Nucleus accumbens (tissue), 56 donors: ENCODE data around the gene CORO1C.
A peak's percentile ranks its signal among the peaks of the same experiment; 100 is the strongest.
"Not testable (repeated sequence)": the region's sequence is repeated elsewhere in the genome, so short reads cannot be mapped to it uniquely, and the experiment has no call there.

ENCODE experiments used
- DNase-seq, 56 donors: peaks; one replicate each; lab custom pipeline; 2025; lab: John Stamatoyannopoulos, UW

The CORO1C gene

GRCh38 chr12:108681317-108681716 is 50.0 kb downstream of the CORO1C start:
- DNase-seq, result no peak

DNA sequence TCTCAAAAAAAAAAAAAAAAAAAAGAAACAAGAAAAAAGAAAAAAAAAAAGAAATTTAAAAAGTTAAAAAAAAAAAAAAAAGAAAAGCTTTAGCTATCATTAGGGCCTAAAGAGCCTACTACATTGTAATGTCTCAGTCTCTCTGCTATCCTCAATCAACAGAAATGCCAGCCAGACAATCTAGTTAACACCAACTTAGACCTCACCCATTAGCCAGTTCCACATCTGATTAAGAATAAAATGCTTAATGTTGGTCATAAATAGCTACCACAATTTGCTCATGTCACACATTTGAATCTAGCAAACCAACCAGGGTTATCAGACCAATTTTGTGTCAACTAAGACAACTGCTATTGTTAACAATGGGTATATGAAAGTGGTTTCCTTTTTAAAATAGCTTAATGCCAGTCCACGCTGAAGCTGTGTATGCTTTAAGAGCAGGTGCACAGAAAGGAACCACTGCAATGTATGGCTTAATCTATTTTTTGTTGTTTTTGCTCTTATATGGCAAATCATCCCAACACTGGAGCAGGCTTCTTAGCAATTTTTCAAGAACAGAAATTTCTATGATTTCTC is 52.1 kb downstream of the CORO1C start:
- no peak for DNase-seq

GRCh38 chr12:108678104-108678730 is 53.1 kb downstream of the CORO1C start:
- DNase-seq, result no peak

DNA sequence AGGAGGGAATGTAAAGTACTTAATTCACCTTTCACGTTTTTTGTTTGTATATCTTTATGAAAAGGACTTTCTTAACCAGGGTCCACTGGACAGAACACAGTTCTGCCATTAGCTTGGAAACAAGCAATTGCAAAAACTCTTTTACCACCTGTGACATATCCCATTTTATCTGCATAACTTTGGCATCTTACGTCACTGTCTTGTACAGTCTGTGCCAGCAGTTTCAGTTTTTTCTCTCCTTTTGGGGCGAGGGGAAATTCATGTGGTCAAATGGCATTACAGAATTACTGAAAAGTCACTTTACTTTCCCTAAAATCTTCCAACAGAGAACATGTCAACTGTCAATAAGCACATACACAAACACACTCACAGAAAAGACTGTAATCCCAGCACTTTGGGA is 53.9 kb downstream of the CORO1C start:
- DNase-seq, result no peak

DNA sequence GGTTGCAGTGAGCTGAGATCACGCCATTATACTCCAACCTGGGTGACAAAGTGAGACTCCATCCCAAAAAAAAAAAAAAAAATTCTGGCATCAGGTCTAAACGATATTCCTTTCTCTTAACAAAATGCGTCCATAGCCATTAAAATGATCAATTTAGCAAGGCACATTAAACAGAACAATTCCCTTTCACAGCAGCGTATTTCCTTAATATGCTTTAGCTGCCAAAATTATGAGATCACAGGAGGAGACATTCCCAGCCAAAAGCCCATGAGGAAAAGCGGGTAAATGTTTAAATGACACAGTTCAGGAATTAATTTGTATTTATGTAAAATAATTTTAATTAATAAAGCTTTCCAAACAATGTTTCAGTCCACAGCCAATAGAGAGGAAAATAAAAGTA is 54.6 kb downstream of the CORO1C start:
- DNase-seq, result no peak

DNA sequence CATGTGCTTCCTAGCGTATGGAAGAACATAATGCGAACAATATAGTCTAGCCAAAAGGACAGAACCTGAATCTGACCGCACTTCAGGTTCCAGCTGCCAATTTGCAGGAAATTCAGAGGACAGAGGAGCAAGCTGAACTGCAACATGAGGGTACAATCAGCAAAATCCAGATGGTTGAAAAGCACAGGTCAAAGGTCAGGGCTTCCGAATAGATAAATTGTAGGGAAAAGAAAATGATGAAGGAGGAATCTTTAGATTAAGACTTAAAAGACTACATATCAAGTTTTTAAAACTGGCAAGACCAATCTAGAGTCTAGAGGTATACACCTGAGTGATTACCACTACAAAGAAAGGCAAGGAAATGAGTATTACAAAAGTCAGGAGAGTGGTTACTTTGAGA is 55.5 kb downstream of the CORO1C start:
- DNase-seq, result no peak

- no peak for DNase-seq
These were observed 59.3 kb downstream of the CORO1C start for GRCh38 chr12:108672054-108672453.

- DNase-seq, result no peak
These were observed 60.2 kb downstream of the CORO1C start for GRCh38 chr12:108671110-108671509.

- DNase-seq, result no peak
These were observed 61.2 kb downstream of the CORO1C start for GRCh38 chr12:108670066-108670631.

DNA sequence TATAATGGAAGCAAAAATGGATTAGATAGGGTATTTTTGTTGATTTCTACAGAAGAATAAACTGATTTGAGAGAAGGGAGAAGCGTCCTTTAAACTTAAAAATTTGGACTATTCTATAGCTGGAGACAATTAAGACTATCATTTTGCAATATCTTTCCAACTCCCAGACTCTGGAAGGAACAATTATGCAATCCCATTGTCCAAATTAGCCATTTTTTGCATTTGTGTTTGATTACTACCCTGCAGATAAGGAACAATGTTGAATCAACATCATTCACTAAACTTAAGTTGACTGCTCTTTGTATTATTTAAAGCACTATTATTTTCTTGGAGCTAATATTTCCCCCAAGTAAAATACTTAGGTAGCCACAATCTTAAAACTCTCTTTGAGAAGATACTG is 62.8 kb downstream of the CORO1C start:
- DNase-seq, result no peak

DNA sequence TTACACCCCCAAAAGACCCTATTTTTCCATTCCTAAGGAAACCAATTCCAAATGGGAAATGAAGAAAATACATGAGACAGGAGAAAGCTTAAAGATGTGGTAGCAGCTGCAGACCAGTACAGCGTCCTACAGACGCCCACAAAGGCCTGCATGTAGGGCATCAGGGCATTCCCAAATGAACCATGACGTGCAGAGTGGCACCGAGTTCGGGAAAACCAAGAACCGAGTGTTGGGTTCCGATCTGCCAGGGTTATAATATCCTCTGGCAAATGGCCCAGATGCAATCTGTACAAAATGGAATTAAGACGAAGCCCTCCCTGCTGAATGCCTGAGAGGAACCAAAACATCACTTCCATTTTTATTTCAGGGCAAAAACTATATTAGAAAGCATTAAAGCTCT is 63.3 kb downstream of the CORO1C start:
- no peak for DNase-seq

GRCh38 chr12:108667349-108667748 is 64.0 kb downstream of the CORO1C start:
- DNase-seq, result no peak

- peak in 19 of 56 donors; percentile 11 to 62 (median 28) for DNase-seq
These were observed 64.9 kb downstream of the CORO1C start for GRCh38 chr12:108666401-108666881.

DNA sequence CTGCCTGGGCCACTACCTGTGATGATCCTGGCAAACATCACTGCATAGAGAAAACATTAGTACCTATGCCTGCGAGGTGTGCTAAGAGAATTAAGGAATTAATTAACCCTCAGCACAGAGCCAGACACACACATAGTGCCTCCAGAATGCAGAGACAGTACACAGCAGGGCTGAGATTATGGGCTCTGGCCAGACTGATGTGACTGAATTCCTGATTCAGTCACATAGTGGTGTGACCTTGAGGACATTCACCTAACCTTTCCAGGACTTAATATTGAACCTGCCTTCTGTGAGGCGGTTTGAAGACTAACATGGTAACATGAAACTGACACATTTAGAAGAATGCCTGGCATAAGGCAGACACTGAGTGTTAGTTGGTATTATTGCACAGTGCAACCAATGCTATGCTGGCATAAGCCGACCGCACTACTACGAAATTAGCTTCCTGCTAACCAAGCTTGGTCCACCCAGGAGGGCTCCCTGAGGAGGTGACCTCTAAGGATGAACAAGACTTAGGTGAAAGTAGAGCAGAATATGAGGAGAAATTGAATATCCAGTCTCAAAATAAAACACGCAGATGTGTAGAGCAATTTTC is 65.6 kb downstream of the CORO1C start:
- DNase-seq, result no peak

DNA sequence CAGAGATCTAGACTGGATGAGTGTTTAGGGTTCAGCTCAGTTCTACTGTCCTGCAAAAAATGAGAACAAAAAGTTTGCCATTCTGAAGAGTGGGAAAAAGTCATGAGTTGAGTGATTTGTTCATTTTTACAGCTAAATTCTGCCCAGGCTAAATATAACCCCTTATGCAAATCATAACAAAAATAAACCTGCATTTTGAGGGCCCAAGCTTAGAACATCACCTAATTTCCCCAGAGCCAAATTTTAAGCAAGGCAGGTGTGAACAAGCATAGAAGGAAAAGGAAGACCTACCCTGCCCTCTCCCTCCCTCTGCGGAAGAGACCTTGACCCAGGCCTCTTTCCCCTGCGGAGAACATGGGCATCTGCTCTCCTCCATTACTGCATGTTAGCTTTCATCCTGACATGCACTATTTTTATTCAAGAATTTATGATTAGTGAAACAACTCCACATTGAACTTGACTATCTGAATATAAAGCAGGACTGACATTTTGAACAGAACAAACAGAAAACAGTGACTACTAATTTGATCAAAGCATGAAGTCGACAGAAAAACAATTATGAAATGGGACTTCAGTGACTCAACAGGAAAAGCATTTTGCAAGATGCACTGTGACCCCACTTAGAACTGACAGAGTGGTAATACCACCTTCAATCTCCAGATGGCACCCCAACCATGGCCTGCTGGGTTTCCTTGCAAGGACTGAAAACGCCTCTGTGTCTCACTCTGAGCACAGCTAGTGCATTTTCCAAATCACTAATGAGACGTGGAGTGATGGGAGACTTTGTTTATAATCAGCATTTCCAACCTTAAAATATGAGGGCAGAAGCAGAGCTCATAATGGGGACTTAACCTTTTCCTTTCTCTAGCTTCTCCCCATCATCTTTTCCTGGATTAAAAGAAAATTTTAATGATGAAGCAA is 66.7 kb downstream of the CORO1C start:
- DNase-seq, result peak in 50 of 56 donors; percentile 32 to 91 (median 73)

DNA sequence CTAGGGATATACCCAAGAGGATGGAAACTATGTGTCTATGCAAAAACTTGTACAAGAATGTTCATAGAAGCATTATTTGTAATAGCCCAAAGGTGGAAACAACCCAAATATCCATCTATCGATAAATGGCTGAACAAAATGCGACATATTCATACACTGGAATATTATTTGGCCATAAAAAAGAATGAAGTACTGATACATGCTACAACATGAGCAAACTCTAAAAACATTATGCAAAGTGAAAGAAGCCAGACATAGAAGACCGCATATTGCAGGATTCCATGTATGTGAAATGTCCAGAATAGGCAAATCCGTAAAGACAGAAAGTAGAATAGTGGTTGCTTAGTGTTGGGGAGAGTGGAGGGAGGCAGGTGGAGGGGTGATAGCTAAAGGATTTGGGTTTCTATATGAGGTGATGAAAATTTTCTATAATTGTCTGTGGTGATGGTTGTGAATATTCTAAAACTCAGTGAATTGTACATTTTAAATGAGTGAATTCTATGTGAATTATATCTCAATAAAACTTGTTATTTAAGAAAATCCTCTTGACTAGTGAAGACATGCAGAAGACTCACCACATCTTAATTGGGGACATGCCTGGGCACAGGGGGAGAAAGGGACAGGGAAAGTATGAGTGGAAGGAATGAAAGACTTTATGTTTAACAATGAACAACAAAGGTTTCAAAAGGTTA is 67.8 kb downstream of the CORO1C start:
- DNase-seq, result no peak

- DNase-seq, result not testable (repeated sequence)
These were observed 73.2 kb downstream of the CORO1C start for GRCh38 chr12:108658115-108658514.

DNA sequence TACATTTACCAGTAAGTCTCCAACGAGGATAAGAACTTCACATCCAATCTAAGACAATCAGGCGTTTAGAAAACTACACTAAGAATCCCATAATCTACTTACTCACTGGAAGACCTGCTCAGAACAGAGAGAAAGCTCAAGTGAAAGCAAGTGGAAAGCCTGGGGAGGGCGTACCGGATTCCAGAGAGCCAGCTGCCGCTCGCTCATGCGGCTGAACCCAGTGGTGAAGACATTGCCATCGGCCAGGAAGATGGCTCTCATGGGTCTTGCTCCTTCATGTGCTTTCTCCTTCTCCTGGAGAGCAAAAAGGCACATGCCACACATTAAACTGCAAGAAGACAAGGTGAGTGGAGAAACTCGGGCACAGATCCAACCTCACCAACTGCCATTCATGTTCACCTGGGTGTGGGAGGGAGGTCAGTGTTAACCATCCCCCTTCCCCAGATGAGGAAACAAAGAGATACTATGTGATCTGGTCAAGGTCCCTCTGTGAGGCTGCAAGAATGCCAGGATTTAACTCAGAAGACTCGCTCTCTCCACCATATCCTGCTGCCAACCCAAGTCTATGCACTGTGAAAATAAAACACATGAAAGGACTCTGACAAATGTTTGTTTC is 74.1 kb downstream of the CORO1C start:
- no peak for DNase-seq

DNA sequence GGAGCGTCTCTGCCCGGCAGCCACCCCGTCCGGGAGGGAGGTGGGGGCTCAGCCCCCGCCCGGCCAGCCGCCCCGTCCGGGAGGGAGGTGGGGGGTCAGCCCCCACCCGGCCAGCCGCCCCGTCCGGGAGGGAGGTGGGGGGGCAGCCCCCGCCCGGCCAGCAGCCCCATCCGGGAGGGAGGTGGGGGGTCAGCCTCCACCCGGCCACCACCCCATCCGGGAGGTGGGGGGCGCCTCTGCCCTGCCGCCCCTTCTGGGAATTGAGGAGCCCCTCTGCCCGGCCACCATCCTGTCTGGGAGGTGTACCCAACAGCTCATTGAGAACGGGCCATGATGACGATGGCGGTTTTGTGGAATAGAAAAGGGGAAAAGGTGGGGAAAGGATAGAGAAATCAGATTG is 75.1 kb downstream of the CORO1C start:
- not testable (repeated sequence) for DNase-seq

DNA sequence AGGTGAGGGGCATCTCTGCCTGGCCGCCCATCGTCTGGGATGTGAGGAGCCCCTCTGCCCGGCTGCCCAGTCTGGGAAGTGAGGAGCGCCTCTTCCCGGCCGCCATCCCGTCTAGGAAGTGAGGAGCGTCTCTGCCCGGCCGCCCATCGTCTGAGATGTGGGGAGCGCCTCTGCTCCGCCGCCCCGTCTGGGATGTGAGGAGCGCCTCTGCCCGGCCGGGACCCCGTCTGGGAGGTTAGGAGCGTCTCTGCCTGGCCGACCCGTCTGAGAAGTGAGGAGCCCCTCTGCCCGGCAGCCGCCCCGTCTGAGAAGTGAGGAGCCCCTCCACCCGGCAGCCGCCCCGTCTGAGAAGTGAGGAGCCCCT is 75.5 kb downstream of the CORO1C start:
- DNase-seq, result not testable (repeated sequence)
